ENCODE results near the gene GALNT14.

The GALNT14 gene

DNA sequence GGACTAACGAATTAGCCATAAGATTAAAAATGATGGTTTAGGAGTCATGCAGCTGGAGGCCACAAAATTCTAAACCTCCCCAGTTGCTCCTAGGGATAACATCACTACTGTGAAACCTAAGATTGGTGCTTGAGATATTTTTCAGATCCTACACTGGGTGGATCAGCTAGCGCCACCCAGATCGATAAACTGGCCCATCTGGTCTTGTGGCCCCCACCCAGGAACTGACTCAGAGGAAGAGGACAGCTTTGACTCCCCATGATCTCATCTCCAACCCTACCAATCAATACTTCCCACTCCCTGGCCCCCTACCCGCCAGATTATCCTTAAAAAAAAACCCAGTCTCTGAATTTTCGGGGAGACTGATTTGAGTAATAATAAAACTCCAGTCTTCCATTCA is 5.5 kb downstream of the GALNT14 start:
- FAIRE-seq: no peak

- FAIRE-seq: no peak
Measured at GRCh38 chr2:31131871-31132270, 6.4 kb downstream of the GALNT14 start.

- FAIRE-seq: no peak
Measured at GRCh38 chr2:31129375-31130171, 8.7 kb downstream of the GALNT14 start.

DNA sequence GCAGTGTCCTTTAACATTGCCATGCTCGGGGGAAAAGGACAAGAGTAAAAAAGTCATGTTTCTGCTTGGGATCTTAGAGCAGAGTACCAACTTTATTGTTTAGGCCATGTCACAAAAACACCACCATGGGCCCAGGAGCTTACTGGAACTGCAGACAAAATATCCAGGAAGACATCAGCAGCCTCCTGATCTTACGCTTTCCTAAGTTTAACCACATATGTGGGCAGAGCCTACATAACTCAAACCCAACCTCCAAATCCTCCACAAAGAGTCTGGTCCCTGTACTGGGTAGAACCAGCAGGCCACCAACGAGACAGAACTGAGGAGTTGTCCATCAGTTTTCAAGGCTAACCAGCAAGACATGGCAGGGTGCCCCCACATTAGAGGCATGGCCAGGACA is 10.3 kb downstream of the GALNT14 start:
- FAIRE-seq: no peak

GRCh38 chr2:31125918-31126695 is 12.1 kb downstream of the GALNT14 start:
- no peak for FAIRE-seq

DNA sequence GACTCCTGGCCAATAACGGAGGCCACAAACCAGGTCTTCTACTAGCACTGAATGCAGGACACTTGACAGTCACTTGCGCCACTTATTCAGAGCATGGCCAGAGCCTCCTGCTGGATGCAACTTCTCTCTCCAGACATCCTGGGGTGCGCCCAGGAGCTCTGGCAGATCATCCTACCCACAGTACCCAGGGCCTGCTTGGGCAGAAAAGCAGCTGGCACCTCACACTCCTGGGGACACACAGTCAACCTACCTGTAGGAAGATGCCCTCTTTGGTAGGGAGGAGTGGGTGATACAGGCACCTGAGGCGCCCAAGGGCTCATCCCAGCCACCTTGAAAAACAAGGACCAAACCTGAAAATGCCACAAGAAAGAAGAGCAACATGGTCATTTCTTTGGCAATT is 13.3 kb downstream of the GALNT14 start:
- no peak for FAIRE-seq

- FAIRE-seq: no peak
Measured at GRCh38 chr2:31122133-31122532, 16.1 kb downstream of the GALNT14 start.

DNA sequence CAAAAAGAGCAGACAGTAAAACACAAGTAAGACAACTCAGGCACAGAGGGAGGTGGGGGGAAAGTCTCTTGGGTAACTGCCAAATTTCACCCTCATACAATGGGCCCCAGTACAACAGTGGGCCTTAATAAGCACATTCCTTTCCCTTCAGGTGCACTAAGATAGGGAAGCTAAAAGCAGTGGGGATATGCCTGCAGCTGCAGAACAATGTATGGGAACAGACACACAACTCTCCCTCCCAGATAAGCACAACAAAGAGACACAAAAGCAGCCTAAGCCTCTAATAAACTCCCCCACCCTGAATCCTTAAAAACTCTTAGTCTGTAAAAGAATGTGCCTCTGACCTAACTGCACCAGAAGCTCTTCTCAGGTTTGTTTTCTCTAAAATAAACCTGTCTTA is 24.5 kb downstream of the GALNT14 start:
- no peak for FAIRE-seq

DNA sequence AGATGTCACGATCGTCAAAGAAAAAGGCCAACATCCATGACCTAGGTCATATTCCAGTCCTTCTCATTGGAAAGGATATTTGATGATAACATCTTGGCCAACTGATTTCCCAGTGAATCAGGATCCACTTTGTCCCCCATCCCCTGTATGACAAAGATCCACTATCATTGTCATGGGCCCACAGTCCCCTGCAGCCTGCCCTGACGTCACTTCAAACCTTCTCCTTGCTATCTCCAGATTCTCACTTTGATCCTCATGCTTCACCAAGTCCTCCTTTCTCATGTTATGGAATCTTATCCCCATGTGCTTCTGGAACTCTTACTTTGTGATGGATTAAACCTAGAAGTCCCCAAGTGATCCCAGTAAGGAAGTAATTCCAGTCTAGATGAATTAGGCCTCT is 25.7 kb downstream of the GALNT14 start:
- no peak for FAIRE-seq

DNA sequence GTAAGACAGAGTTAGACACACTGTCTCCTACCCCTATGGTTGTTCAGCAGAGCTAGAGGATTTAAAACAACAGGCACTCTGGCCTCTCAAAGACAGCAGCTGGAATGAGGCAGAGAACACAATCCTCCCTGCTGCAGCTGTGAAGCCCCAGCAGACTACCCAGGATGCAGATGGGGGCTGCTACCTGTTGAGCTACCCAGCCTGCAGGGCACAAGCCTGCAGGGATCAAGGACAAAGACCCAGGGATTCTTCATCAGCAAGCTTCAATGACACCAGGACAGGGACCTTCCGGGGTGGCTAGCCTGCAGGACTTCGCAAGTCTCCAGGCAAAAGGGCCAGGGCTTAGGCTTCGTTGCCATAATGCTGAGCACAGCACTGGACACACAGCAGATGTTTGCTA is 27.2 kb downstream of the GALNT14 start:
- FAIRE-seq: no peak

- FAIRE-seq: no peak
Measured at GRCh38 chr2:31110431-31110830, 27.8 kb downstream of the GALNT14 start.

DNA sequence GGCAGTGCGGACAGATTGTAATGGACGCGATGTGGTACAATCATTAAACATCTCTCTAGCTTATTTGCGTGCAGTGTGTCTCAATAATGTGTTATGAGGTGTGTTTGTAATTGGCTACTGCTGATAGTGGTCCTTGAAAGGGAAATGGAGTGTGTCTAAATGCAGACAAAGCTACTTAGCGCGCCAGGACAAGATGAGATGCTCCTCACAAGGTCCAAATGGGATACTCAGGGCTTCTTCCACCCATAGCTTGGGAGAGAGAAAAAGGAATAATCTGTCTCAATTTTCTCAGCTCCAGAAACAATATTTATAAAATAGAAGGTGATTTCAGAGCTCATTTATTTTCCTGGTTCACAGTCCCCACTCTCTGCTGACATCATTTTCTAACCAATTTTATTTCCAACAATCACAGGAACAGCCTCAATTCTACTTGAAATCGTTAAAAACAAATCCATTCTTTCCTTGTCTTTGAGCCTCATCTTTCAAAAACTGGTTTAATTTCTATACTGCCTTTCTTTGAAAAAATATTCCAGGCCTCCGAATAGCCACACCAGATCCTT is 28.5 kb downstream of the GALNT14 start:
- FAIRE-seq: no peak

GRCh38 chr2:31108561-31109286 is 29.5 kb downstream of the GALNT14 start:
- FAIRE-seq: no peak

GRCh38 chr2:31107591-31108300 is 30.5 kb downstream of the GALNT14 start:
- no peak for FAIRE-seq

DNA sequence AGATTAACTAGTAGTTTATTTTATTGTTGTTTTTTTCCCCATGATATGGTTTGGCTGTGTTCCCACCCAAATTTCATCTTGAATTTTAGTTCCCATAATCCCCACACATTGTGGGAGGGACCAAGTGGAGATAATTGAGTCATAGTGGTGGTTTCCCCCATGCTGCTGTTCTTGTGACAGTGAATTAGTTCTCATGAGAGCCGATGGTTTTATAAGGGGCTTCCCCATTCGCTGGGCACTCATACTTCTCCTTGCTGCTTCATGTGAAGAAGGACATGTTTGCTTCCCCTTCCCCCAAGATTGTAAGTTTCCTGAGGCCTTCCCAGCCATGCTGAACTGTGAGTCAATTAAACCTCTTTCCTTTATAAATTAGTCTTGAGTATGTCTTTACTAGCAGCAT is 36.5 kb downstream of the GALNT14 start:
- FAIRE-seq: no peak

GRCh38 chr2:31097962-31098613 is 40.2 kb downstream of the GALNT14 start:
- no peak for FAIRE-seq

GRCh38 chr2:31090188-31090587 is 48.1 kb downstream of the GALNT14 start:
- FAIRE-seq: no peak

GRCh38 chr2:31089645-31090044 is 48.6 kb downstream of the GALNT14 start:
- no peak for FAIRE-seq

DNA sequence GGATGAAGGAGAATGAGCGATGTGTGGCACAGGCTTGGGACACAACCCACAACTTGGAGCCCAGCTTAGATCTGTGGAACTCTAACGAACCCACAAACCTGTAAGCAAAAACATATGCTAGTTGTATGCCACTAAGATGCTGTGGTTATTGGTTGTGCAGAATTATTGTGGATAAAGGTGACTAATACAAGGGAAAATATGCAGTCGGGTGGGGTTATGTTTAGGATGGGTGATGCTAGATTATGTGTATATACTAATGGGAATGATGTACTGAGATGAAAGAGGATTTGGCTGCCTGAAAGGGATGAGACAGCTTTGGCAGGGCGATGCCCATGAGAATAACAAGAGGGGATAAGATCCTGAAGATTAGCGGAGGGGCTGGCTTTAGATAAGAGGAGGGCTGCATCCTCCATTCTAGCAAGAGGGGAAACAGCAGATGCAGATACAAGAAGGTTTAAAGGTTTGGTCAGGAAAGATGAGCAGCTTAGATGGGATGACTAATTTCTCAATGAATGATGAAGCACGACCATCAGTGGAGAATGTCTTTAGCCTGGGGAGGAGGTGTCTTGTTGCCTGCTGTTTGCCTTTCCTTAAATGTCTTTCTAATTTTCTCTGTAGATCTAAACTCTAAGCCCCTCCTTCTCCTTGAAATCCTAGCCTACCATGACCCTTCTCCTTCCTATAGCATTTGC is 49.6 kb downstream of the GALNT14 start:
- no peak for FAIRE-seq

DNA sequence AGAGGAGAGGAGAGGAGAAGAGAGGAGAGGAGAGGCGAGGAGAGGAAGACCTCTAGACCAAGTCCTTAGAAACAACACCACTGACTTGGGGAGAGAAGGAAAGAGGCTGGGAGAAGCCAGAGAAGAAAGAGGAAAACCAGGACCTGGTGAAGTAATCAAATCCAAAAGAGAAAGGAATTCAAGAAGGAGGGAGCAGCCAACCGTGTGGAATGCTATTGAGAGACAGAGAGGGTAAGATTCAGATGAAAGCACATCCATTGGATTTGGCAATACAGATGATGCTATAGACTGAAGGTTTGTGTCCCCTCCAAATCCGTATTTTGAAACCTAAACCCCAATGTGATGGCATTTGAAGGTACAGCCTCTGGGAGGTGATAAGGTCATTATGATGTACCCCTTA is 50.7 kb downstream of the GALNT14 start:
- no peak for FAIRE-seq

GRCh38 chr2:31086590-31086989 is 51.6 kb downstream of the GALNT14 start:
- no peak for FAIRE-seq
